ENCODE results near the gene LRRC27. TPM values are rescaled to one million over a fixed set of nuclear protein-coding genes. Genes with fewer than 3 reads are reported as not detected.
"Not testable (repeated sequence)": the region's sequence is repeated elsewhere in the genome, so short reads cannot be mapped to it uniquely, and the experiment has no call there.

Gene LRRC27
- total RNA-seq, 2 donors from 2014 or later, result 11.4 to 22.9 TPM

GRCh38 chr10:132336919-132337407, 5.0 kb downstream of the LRRC27 start:
- intact Hi-C loops (cut with DNase I), result no loop called here
- 77% methylated on average over 19 of the region's 19 CpGs for WGBS

GRCh38 chr10:132337854-132338253, 5.9 kb downstream of the LRRC27 start:
- H3K27me3 ChIP-seq (replicated peaks; ENCODE audit: insufficient read depth); H3K9me3 ChIP-seq; H3K4me3 ChIP-seq; H3K36me3 ChIP-seq; H3K4me1 ChIP-seq (replicated peaks); H3K27ac ChIP-seq; intact Hi-C loops (cut with DNase I); DNase-seq (ENCODE audit: low spot score): not testable (repeated sequence)
- 97% methylated on average over 7 of the region's 7 CpGs for WGBS

More at GRCh38 chr10:132336919-132337407, 5.0 kb downstream of the LRRC27 start:
- TF ChIP-seq POLR2A (IDR thresholded peaks at IDR 0.05) (no peak), POLR2AphosphoS5 (IDR thresholded peaks at IDR 0.05) (no peak), CTCF (IDR thresholded peaks at IDR 0.05) (no peak)
- no peak for DNase-seq (ENCODE audit: low spot score)
- no peaks in the 10 kb centered on the region for H3K4me1 ChIP-seq (replicated peaks)
- no peak overlapping the region for H3K4me3 ChIP-seq
- no peak overlapping the region for H3K27ac ChIP-seq
- no peaks in the 10 kb centered on the region for H3K27me3 ChIP-seq (replicated peaks; ENCODE audit: insufficient read depth)
- no peaks in the 10 kb centered on the region for H3K9me3 ChIP-seq
- no peaks in the 10 kb centered on the region for H3K36me3 ChIP-seq

- TF ChIP-seq CTCF (IDR thresholded peaks at IDR 0.05) (no peak), POLR2AphosphoS5 (IDR thresholded peaks at IDR 0.05) (no peak), POLR2A (IDR thresholded peaks at IDR 0.05) (no peak)
- H3K9me3 ChIP-seq, result no peaks in the 10 kb centered on the region
- DNase-seq (ENCODE audit: low spot score), result no peak
- no peak overlapping the region for H3K27ac ChIP-seq
- WGBS, result 96% methylated on average over 10 of the region's 10 CpGs
- intact Hi-C loops (cut with DNase I), result no loop called here
- H3K27me3 ChIP-seq (replicated peaks; ENCODE audit: insufficient read depth), result no peaks in the 10 kb centered on the region
- no peaks in the 10 kb centered on the region for H3K36me3 ChIP-seq
- H3K4me1 ChIP-seq (replicated peaks), result no peaks in the 10 kb centered on the region
- no peak overlapping the region for H3K4me3 ChIP-seq
These were observed 6.9 kb downstream of the LRRC27 start for GRCh38 chr10:132338876-132339275.

- WGBS, result 89% methylated on average over 11 of the region's 11 CpGs
These were observed 7.3 kb downstream of the LRRC27 start for GRCh38 chr10:132339276-132339675.

GRCh38 chr10:132341017-132341416, 9.0 kb downstream of the LRRC27 start:
- DNase-seq (ENCODE audit: low spot score), result no peak
- H3K36me3 ChIP-seq, result peaks cover 0 to 3% of the 10 kb centered on the region in 2 donors
- no peak overlapping the region for H3K4me3 ChIP-seq
- intact Hi-C loops (cut with DNase I), result no loop called here
- H3K4me1 ChIP-seq (replicated peaks), result no peaks in the 10 kb centered on the region
- TF ChIP-seq CTCF (IDR thresholded peaks at IDR 0.05) (no peak), POLR2A (IDR thresholded peaks at IDR 0.05) (no peak), POLR2AphosphoS5 (IDR thresholded peaks at IDR 0.05) (no peak)
- H3K27me3 ChIP-seq (replicated peaks; ENCODE audit: insufficient read depth), result no peaks in the 10 kb centered on the region
- 95% methylated on average over 6 of the region's 6 CpGs for WGBS
- H3K27ac ChIP-seq, result no peak overlapping the region
- H3K9me3 ChIP-seq, result no peaks in the 10 kb centered on the region

More at GRCh38 chr10:132339276-132339675, 7.3 kb downstream of the LRRC27 start:
- H3K27ac ChIP-seq, result no peak overlapping the region
- no peaks in the 10 kb centered on the region for H3K4me1 ChIP-seq (replicated peaks)
- DNase-seq (ENCODE audit: low spot score), result no peak
- no peaks in the 10 kb centered on the region for H3K36me3 ChIP-seq
- H3K4me3 ChIP-seq, result no peak overlapping the region
- TF ChIP-seq POLR2AphosphoS5 (IDR thresholded peaks at IDR 0.05) (no peak), POLR2A (IDR thresholded peaks at IDR 0.05) (no peak), CTCF (IDR thresholded peaks at IDR 0.05) (no peak)
- H3K9me3 ChIP-seq, result no peaks in the 10 kb centered on the region
- intact Hi-C loops (cut with DNase I), result no loop called here
- no peaks in the 10 kb centered on the region for H3K27me3 ChIP-seq (replicated peaks; ENCODE audit: insufficient read depth)

Measured in prostate gland (tissue), 2 donors.